Prostate gland (tissue), 2 donors: ENCODE data around the gene TNNI2. TPM values are rescaled to one million over a fixed set of nuclear protein-coding genes. Genes with fewer than 3 reads are reported as not detected.
"Not testable (repeated sequence)": the region's sequence is repeated elsewhere in the genome, so short reads cannot be mapped to it uniquely, and the experiment has no call there.

Experiments used
- DNase-seq: peaks from one replicate; pipeline ENCODE4 v3.0.0-alpha.2; 2019; ENCODE audit warnings: low spot score
- H3K27ac ChIP-seq, 2 donors: fragments of 200-600 bp; sonication (generic); 2 replicates each; pipeline ENCODE4 v1.5.1; 2017 to 2019
- H3K27me3 ChIP-seq: fragments of 200-600 bp; sonication (generic); replicated peaks from 2 replicates; pipeline ENCODE4 v1.5.1; 2019; ENCODE audit not compliant: insufficient read depth
- H3K36me3 ChIP-seq, 2 donors: fragments of 200-600 bp; sonication (generic); 1 replicate in 1 of 2; 2 replicates in 1 of 2; pipeline versions ENCODE4 v1.5.1 to v1.8.1; 2017 to 2019
- H3K4me1 ChIP-seq: fragments of 200-600 bp; sonication (generic); replicated peaks from 2 replicates; pipeline ENCODE4 v1.5.1; 2019
- H3K4me3 ChIP-seq, 2 donors: fragments of 200-600 bp; sonication (generic); 2 replicates each; pipeline ENCODE4 v1.5.1; 2017 to 2019
- H3K9me3 ChIP-seq: fragments of 200-600 bp; sonication (generic); 2 replicates; pipeline ENCODE4 v1.5.1; 2017
- POLR2A ChIP-seq: fragments of 450-650 bp; IDR thresholded peaks from one replicate; pipeline ENCODE4 v1.6.1; 2016; ENCODE audit warnings: antibody characterized with exemption, mild to moderate bottlenecking
- POLR2AphosphoS5 ChIP-seq: sonication (generic); formaldehyde crosslinking; IDR thresholded peaks from one replicate; pipeline ENCODE4 v1.6.1; 2017; ENCODE audit warnings: antibody characterized with exemption
- WGBS: methylation state at CpG from one replicate; pipeline ENCODE4 v1.1.5; 2018; 5-methylcytosine and 5-hydroxymethylcytosine counted together
- intact Hi-C: fragments of 100-400 bp; cut with DNase I; formaldehyde crosslinking; loops from one replicate; pipeline ENCODE4 v1.14.2; 2022
- total RNA-seq, 2 donors: library from RNA; depleted of rRNA; stranded (reverse); fragments of >200 nt; gene quantifications; one replicate each; pipeline ENCODE4 v1.1.0, GENCODE V29; 2016
- TF ChIP-seq, protein P1 (sequence below), 4 experiments: fragments of 200-600 bp in 2 of 4; fragments of 450-650 bp in 2 of 4; sonication (generic) in 2 of 4; IDR thresholded peaks; 1 replicate in 3 of 4; 2 replicates in 1 of 4; pipeline ENCODE4 v1.5.1; 2016 to 2019; ENCODE audit warnings: antibody characterized with exemption in 4 of 4, mild to moderate bottlenecking in 2 of 4, moderate library complexity in 2 of 4

Gene TNNI2
- total RNA-seq, 2 donors from 2014 or later, result 5.5 TPM; not detected in 1

- no peak overlapping the region for H3K4me3 ChIP-seq
- H3K4me1 ChIP-seq, result no peaks in the 10 kb centered on the region
- 90% methylated on average over 14 of the region's 14 CpGs for WGBS
- no peaks in the 10 kb centered on the region for H3K27me3 ChIP-seq
- no peaks in the 10 kb centered on the region for H3K9me3 ChIP-seq
- DNase-seq, result no peak
- intact Hi-C loops, result loop anchor here (5.0 kb wide), 3 partner anchors 34 to 269 kb away; partner anchors contain the start of genes TNNI2 and TNNT3
- no peak for TF ChIP-seq POLR2AphosphoS5
- TF ChIP-seq, protein P1, sequence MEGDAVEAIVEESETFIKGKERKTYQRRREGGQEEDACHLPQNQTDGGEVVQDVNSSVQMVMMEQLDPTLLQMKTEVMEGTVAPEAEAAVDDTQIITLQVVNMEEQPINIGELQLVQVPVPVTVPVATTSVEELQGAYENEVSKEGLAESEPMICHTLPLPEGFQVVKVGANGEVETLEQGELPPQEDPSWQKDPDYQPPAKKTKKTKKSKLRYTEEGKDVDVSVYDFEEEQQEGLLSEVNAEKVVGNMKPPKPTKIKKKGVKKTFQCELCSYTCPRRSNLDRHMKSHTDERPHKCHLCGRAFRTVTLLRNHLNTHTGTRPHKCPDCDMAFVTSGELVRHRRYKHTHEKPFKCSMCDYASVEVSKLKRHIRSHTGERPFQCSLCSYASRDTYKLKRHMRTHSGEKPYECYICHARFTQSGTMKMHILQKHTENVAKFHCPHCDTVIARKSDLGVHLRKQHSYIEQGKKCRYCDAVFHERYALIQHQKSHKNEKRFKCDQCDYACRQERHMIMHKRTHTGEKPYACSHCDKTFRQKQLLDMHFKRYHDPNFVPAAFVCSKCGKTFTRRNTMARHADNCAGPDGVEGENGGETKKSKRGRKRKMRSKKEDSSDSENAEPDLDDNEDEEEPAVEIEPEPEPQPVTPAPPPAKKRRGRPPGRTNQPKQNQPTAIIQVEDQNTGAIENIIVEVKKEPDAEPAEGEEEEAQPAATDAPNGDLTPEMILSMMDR (IDR thresholded peaks at IDR 0.05), result no peak
- no peak for TF ChIP-seq POLR2A
- no peak overlapping the region for H3K27ac ChIP-seq
- no peaks in the 10 kb centered on the region for H3K36me3 ChIP-seq
Observed at GRCh38 chr11:1883346-1884302, 44.8 kb downstream of the TNNI2 start.

DNA sequence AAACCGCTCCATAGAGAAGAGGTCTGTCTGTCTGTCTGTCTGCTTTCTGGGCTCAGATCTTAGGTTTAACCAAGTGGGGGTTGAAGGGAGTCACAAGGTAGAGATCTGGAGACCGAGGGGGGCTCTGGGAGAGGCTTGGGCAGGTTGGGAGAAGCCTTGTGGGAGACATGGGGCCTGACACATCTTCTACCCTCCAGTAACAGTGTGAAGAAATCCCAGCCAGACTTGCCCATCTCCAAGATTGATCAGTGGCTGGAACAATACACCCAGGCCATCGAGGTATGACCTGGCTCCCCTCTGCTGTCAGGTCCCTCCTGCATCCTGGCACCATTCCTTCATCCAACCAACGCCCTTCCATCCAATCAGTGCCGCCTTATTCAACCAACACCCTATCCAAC, 45.5 kb downstream of the TNNI2 start:
- Histone ChIP-seq H3K4me3 (no peak overlapping the region), H3K36me3 (no peaks in the 10 kb centered on the region), H3K4me1 (no peaks in the 10 kb centered on the region), H3K27ac (no peak overlapping the region), H3K27me3 (no peaks in the 10 kb centered on the region), H3K9me3 (no peaks in the 10 kb centered on the region)
- 92% methylated on average over 5 of the region's 5 CpGs for WGBS
- DNase-seq, result no peak
- intact Hi-C loops, result loop anchor here (5.0 kb wide), 3 partner anchors 33 to 268 kb away; partner anchors contain the start of genes TNNI2 and TNNT3
- TF ChIP-seq, protein P1 (IDR thresholded peaks at IDR 0.05), result no peak
- TF ChIP-seq POLR2A, result no peak
- no peak for TF ChIP-seq POLR2AphosphoS5

DNA sequence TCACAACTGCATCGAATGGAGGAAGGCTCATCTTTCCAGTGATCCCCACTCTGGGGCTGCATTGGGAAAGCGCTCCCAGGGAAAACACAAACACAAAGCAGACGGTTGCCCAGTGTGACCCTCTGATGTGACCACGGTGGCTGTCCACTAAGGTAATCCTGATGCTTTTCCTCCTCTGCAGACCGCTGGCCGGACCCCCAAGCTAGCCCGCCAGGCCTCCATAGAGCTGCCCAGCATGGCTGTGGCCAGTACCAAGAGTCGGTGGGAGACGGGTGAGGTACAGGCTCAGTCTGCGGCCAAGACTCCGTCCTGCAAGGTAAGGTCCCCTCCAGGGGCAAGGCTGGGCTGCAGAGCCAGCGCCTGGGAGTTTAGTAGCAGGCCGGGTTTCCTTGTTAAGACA, 47.8 kb downstream of the TNNI2 start:
- H3K4me1 ChIP-seq, H3K27me3 ChIP-seq, H3K36me3 ChIP-seq, intact Hi-C loops, DNase-seq, H3K4me3 ChIP-seq, H3K27ac ChIP-seq, H3K9me3 ChIP-seq: not testable (repeated sequence)
- WGBS, result 86% methylated on average over 13 of the region's 13 CpGs

- TF ChIP-seq POLR2AphosphoS5, result no peak
- TF ChIP-seq, protein P1 (IDR thresholded peaks at IDR 0.05), result no peak
- TF ChIP-seq POLR2A, result no peak
- Histone ChIP-seq H3K4me1 (no peaks in the 10 kb centered on the region), H3K4me3 (no peak overlapping the region), H3K27ac (no peak overlapping the region), H3K9me3 (no peaks in the 10 kb centered on the region), H3K36me3 (no peaks in the 10 kb centered on the region), H3K27me3 (no peaks in the 10 kb centered on the region)
- 88% methylated on average over 11 of the region's 11 CpGs for WGBS
- DNase-seq, result no peak
- intact Hi-C loops, result no loop called here
Observed at GRCh38 chr11:1887451-1888346, 48.9 kb downstream of the TNNI2 start.

DNA sequence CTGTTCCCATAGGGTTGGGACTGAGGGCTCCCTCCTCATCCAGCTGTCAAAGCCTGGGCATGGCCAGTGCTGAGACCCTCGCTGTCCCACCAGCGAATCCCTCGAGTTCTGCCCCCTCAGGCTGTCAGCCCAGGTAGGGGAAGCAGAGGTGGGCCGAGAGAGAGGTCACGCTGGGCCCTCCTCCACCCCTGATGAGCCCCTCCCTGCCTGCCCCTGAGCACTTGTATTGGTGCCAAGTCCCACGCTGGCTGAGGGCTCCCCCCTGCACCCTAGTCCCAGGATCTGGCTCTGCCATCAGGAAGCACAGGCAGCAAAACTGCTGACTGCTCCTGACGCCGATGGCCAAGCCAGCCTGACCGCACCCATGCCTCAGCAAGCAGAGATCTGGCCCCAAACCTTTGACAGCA, 49.6 kb downstream of the TNNI2 start:
- Histone ChIP-seq H3K4me3 (no peak overlapping the region), H3K27ac (no peak overlapping the region), H3K4me1 (no peaks in the 10 kb centered on the region), H3K36me3 (no peaks in the 10 kb centered on the region), H3K27me3 (no peaks in the 10 kb centered on the region), H3K9me3 (no peaks in the 10 kb centered on the region)
- TF ChIP-seq, protein P1 (IDR thresholded peaks at IDR 0.05), result no peak
- TF ChIP-seq POLR2AphosphoS5 (no peak), POLR2A (no peak)
- 60% methylated on average over 9 of the region's 9 CpGs for WGBS
- intact Hi-C loops, result no loop called here
- no peak for DNase-seq
